Measurements from ENCODE around the gene RESP18. TPM values are rescaled to one million over a fixed set of nuclear protein-coding genes. Genes with fewer than 3 reads are reported as not detected.

The RESP18 gene
- total RNA-seq, 2 experiments from 2014 or later, result not detected

GRCh38 chr2:219325657-219326315, 6.8 kb downstream of the RESP18 start:
- no peak for TF ChIP-seq EZH2phosphoT487 (IDR thresholded peaks at IDR 0.05; ENCODE audit: borderline replicate concordance, low read depth, low read length)
- TF ChIP-seq, protein P1, sequence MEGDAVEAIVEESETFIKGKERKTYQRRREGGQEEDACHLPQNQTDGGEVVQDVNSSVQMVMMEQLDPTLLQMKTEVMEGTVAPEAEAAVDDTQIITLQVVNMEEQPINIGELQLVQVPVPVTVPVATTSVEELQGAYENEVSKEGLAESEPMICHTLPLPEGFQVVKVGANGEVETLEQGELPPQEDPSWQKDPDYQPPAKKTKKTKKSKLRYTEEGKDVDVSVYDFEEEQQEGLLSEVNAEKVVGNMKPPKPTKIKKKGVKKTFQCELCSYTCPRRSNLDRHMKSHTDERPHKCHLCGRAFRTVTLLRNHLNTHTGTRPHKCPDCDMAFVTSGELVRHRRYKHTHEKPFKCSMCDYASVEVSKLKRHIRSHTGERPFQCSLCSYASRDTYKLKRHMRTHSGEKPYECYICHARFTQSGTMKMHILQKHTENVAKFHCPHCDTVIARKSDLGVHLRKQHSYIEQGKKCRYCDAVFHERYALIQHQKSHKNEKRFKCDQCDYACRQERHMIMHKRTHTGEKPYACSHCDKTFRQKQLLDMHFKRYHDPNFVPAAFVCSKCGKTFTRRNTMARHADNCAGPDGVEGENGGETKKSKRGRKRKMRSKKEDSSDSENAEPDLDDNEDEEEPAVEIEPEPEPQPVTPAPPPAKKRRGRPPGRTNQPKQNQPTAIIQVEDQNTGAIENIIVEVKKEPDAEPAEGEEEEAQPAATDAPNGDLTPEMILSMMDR (conservative IDR thresholded peaks at IDR 0.05; ENCODE audit: low read length), result no peak
- POLR2A ChIA-PET, result interaction anchor here (0.6 kb wide), 1 partner anchor 1750 kb away, joined by 3 read pairs; no protein-coding TSS in a partner anchor
- H3K9me3 ChIP-seq (ENCODE audit: low read length), result no peaks in the 10 kb centered on the region
- no peaks in the 10 kb centered on the region for H3K9me2 ChIP-seq (ENCODE audit: insufficient read depth, low read length)
- intact Hi-C loops (cut with micrococcal nuclease; ENCODE audit: unreplicated experiment), result no loop called here
- H3K4me2 ChIP-seq (ENCODE audit: low read length), result no peak overlapping the region
- CTCF ChIA-PET (ENCODE audit: unreplicated experiment), result no interaction called here
- no peak overlapping the region for H2AFZ ChIP-seq (ENCODE audit: low read length)
- DNase-seq (ENCODE audit: low spot score), result no peak
- H3K4me3 ChIP-seq (ENCODE audit: low read depth, low read length, poor library complexity, severe bottlenecking), result no peak overlapping the region
- no peak overlapping the region for H3K27ac ChIP-seq (ENCODE audit: low read depth, low read length, poor library complexity, severe bottlenecking)
- no peaks in the 10 kb centered on the region for H3K79me2 ChIP-seq (ENCODE audit: insufficient read depth, low read depth, low read length)
- H4K20me1 ChIP-seq (ENCODE audit: insufficient read depth, low read length), result no peaks in the 10 kb centered on the region
- no TSS peak for BruUV-seq (replicated peaks)
- H3K4me1 ChIP-seq (ENCODE audit: insufficient read depth, low read length, poor library complexity, severe bottlenecking), result peaks cover 2% of the 10 kb centered on the region
- no peaks in the 10 kb centered on the region for H3K36me3 ChIP-seq (ENCODE audit: insufficient read depth, low read length)

- no peak for TF ChIP-seq EZH2phosphoT487 (IDR thresholded peaks at IDR 0.05; ENCODE audit: borderline replicate concordance, low read depth, low read length)
- TF ChIP-seq, protein P1 (conservative IDR thresholded peaks at IDR 0.05; ENCODE audit: low read length), result no peak
- Histone ChIP-seq H3K79me2 (ENCODE audit: insufficient read depth, low read depth, low read length) (no peaks in the 10 kb centered on the region), H3K4me2 (ENCODE audit: low read length) (no peak overlapping the region), H3K9me2 (ENCODE audit: insufficient read depth, low read length) (no peaks in the 10 kb centered on the region), H3K9me3 (ENCODE audit: low read length) (no peaks in the 10 kb centered on the region), H2AFZ (ENCODE audit: low read length) (no peak overlapping the region), H3K27ac (ENCODE audit: low read depth, low read length, poor library complexity, severe bottlenecking) (no peak overlapping the region), H3K36me3 (ENCODE audit: insufficient read depth, low read length) (no peaks in the 10 kb centered on the region), H4K20me1 (ENCODE audit: insufficient read depth, low read length) (no peaks in the 10 kb centered on the region), H3K4me1 (ENCODE audit: insufficient read depth, low read length, poor library complexity, severe bottlenecking) (peaks cover 3% of the 10 kb centered on the region), H3K4me3 (ENCODE audit: low read depth, low read length, poor library complexity, severe bottlenecking) (no peak overlapping the region)
- no peak for DNase-seq (ENCODE audit: low spot score)
- ChIA-PET CTCF (ENCODE audit: unreplicated experiment) (no interaction called here), POLR2A (interaction anchor here (0.6 kb wide), 1 partner anchor 1751 kb away, joined by 3 read pairs; no protein-coding TSS in a partner anchor)
- BruUV-seq (replicated peaks), result no TSS peak
- intact Hi-C loops (cut with micrococcal nuclease; ENCODE audit: unreplicated experiment), result no loop called here
Observed at GRCh38 chr2:219325136-219325535, 7.4 kb downstream of the RESP18 start.

DNA sequence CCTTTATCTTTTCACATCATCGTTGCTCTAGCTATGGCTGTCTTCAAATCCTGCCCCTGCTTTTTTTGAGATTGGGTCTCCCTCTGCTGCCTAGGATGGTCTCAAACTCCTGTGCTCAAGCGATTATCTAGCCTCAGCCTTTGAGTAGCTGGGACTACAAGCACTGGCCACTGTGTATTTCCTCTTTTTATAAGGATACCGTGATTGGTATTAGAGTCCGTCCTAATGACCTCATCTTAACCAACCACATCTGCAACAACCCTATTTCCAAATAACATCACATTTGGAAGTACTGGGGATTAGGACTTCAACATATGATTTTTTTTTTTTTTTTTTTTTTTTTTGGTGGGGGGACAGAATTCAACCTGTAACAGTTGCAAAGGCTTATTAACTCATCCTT, 9.1 kb downstream of the RESP18 start:
- Histone ChIP-seq H3K9me3 (ENCODE audit: low read length) (no peaks in the 10 kb centered on the region), H3K4me1 (ENCODE audit: insufficient read depth, low read length, poor library complexity, severe bottlenecking) (peaks cover 3% of the 10 kb centered on the region), H2AFZ (ENCODE audit: low read length) (no peak overlapping the region), H3K36me3 (ENCODE audit: insufficient read depth, low read length) (no peaks in the 10 kb centered on the region), H3K79me2 (ENCODE audit: insufficient read depth, low read depth, low read length) (no peaks in the 10 kb centered on the region), H3K4me3 (ENCODE audit: low read depth, low read length, poor library complexity, severe bottlenecking) (no peak overlapping the region), H3K9me2 (ENCODE audit: insufficient read depth, low read length) (no peaks in the 10 kb centered on the region), H3K27ac (ENCODE audit: low read depth, low read length, poor library complexity, severe bottlenecking) (no peak overlapping the region), H4K20me1 (ENCODE audit: insufficient read depth, low read length) (no peaks in the 10 kb centered on the region), H3K4me2 (ENCODE audit: low read length) (no peak overlapping the region)
- DNase-seq (ENCODE audit: low spot score), result no peak
- ChIA-PET CTCF (ENCODE audit: unreplicated experiment) (interaction anchor here (0.8 kb wide), 1 partner anchor 204 kb away, joined by 3 read pairs; no protein-coding TSS in a partner anchor), POLR2A (interaction anchor here (0.7 kb wide), 1 partner anchor 200 kb away, joined by 3 read pairs; no protein-coding TSS in a partner anchor)
- TF ChIP-seq EZH2phosphoT487 (IDR thresholded peaks at IDR 0.05; ENCODE audit: borderline replicate concordance, low read depth, low read length), result no peak
- TF ChIP-seq, protein P1 (conservative IDR thresholded peaks at IDR 0.05; ENCODE audit: low read length), result no peak
- intact Hi-C loops (cut with micrococcal nuclease; ENCODE audit: unreplicated experiment), result no loop called here
- no TSS peak for BruUV-seq (replicated peaks)
